ENCODE results near the gene C2CD2L.
"Not testable (repeated sequence)": the region's sequence is repeated elsewhere in the genome, so short reads cannot be mapped to it uniquely, and the experiment has no call there.

Gene C2CD2L

GRCh38 chr11:119106564-119107537, at the start of gene C2CD2L:
Gene C2CD2L (plus strand): TSS chr11:119107344. CDS start chr11:119107742, 398 bp downstream.
- Histone ChIP-seq H4K20me1 (peaks cover 18% of the 10 kb centered on the region; the same call in 1 of the 2 replicates), H3K4me1 (peaks cover 65% of the 10 kb centered on the region), H3K4me3 (peak within 1 kb of the TSS; percentile 91), H3K27ac (peak within 1 kb of the TSS; percentile 63), H3K9me3 (no peaks in the 10 kb centered on the region), H3K9ac (peak within 1 kb of the TSS; percentile 88), H3K4me2 (peak within 1 kb of the TSS; percentile 99), H3K27me3 (no peaks in the 10 kb centered on the region), H3K36me3 (peaks cover 23% of the 10 kb centered on the region)
- TF ChIP-seq Cebpa-rat (IDR thresholded peaks at IDR 0.05) = no peak

- H4K20me1 ChIP-seq = peaks cover 24% of the 10 kb centered on the region; the same call in 1 of the 2 replicates
- peaks cover 17% of the 10 kb centered on the region for H3K36me3 ChIP-seq
- H3K4me3 ChIP-seq, H3K27ac ChIP-seq, H3K9me3 ChIP-seq, H3K4me2 ChIP-seq, H3K9ac ChIP-seq, H3K27me3 ChIP-seq: not testable (repeated sequence)
- peaks cover 20% of the 10 kb centered on the region for H3K4me1 ChIP-seq
Measured at GRCh38 chr11:119059128-119059527, 48.0 kb upstream of the C2CD2L start.

- TF ChIP-seq Cebpa-rat (IDR thresholded peaks at IDR 0.05) = no peak
- Histone ChIP-seq H3K27ac (no peak overlapping the region), H3K27me3 (no peaks in the 10 kb centered on the region), H3K36me3 (peaks cover 3% of the 10 kb centered on the region; the same call in 1 of the 2 replicates), H4K20me1 (peaks cover 2% of the 10 kb centered on the region; the same call in 1 of the 2 replicates), H3K4me3 (no peak overlapping the region), H3K9me3 (no peaks in the 10 kb centered on the region), H3K4me1 (peaks cover 27% of the 10 kb centered on the region), H3K4me2 (no peak overlapping the region), H3K9ac (no peak overlapping the region)
Measured at GRCh38 chr11:119061256-119061655, 45.9 kb upstream of the C2CD2L start.

- H3K9me3 ChIP-seq = no peaks in the 10 kb centered on the region
- H3K27ac ChIP-seq = no peak overlapping the region
- peaks cover 34% of the 10 kb centered on the region for H3K4me1 ChIP-seq
- TF ChIP-seq Cebpa-rat (IDR thresholded peaks at IDR 0.05) = no peak
- H3K27me3 ChIP-seq = no peaks in the 10 kb centered on the region
- H4K20me1 ChIP-seq = no peaks in the 10 kb centered on the region
- no peak overlapping the region for H3K4me3 ChIP-seq
- H3K9ac ChIP-seq = no peak overlapping the region
- peaks cover 3% of the 10 kb centered on the region; the same call in 1 of the 2 replicates for H3K36me3 ChIP-seq
- no peak overlapping the region for H3K4me2 ChIP-seq
Measured at GRCh38 chr11:119062779-119063178, 44.4 kb upstream of the C2CD2L start.

GRCh38 chr11:119065369-119065768, 41.8 kb upstream of the C2CD2L start:
- H3K4me2 ChIP-seq = 0 out of 2 replicates have a peak overlapping the region, but pooled peaks have one; percentile 96

GRCh38 chr11:119067371-119068222, 39.5 kb upstream of the C2CD2L start, which contains the start of gene VPS11:
Gene VPS11 (plus strand): TSS chr11:119067818. CDS start chr11:119067824, 6 bp downstream.
- peaks cover 44% of the 10 kb centered on the region for H3K4me1 ChIP-seq
- H3K36me3 ChIP-seq = peaks cover 33% of the 10 kb centered on the region
- no peak for TF ChIP-seq Cebpa-rat (IDR thresholded peaks at IDR 0.05)
- H3K9ac ChIP-seq = peak within 1 kb of the TSS; percentile 92
- peak within 1 kb of the TSS; percentile 96 for H3K4me2 ChIP-seq
- H3K4me3 ChIP-seq = peak within 1 kb of the TSS; percentile 94
- H4K20me1 ChIP-seq = no peaks in the 10 kb centered on the region
- H3K27ac ChIP-seq = peak within 1 kb of the TSS; percentile 86
- H3K27me3 ChIP-seq = no peaks in the 10 kb centered on the region
- no peaks in the 10 kb centered on the region for H3K9me3 ChIP-seq

More at GRCh38 chr11:119065369-119065768, 41.8 kb upstream of the C2CD2L start:
- Histone ChIP-seq H3K9me3 (no peaks in the 10 kb centered on the region), H4K20me1 (no peaks in the 10 kb centered on the region), H3K9ac (no peak overlapping the region), H3K27me3 (no peaks in the 10 kb centered on the region), H3K4me3 (no peak overlapping the region), H3K27ac (no peak overlapping the region), H3K36me3 (peaks cover 12% of the 10 kb centered on the region), H3K4me1 (peaks cover 44% of the 10 kb centered on the region)
- no peak for TF ChIP-seq Cebpa-rat (IDR thresholded peaks at IDR 0.05)

- peaks cover 99% of the 10 kb centered on the region for H3K36me3 ChIP-seq
- no peaks in the 10 kb centered on the region for H4K20me1 ChIP-seq
- H3K27ac ChIP-seq = no peak overlapping the region
- no peaks in the 10 kb centered on the region for H3K4me1 ChIP-seq
- H3K4me3 ChIP-seq = no peak overlapping the region
- no peak overlapping the region for H3K9ac ChIP-seq
- no peak for TF ChIP-seq Cebpa-rat (IDR thresholded peaks at IDR 0.05)
- no peaks in the 10 kb centered on the region for H3K9me3 ChIP-seq
- H3K27me3 ChIP-seq = no peaks in the 10 kb centered on the region
- no peak overlapping the region for H3K4me2 ChIP-seq
Measured at GRCh38 chr11:119077839-119078238, 29.3 kb upstream of the C2CD2L start.

GRCh38 chr11:119078675-119079420, 28.3 kb upstream of the C2CD2L start:
- Histone ChIP-seq H3K4me3 (no peak overlapping the region), H3K9me3 (no peaks in the 10 kb centered on the region), H3K9ac (no peak overlapping the region), H3K27ac (no peak overlapping the region), H4K20me1 (no peaks in the 10 kb centered on the region), H3K4me2 (no peak overlapping the region), H3K36me3 (peaks cover 89% of the 10 kb centered on the region), H3K4me1 (no peaks in the 10 kb centered on the region), H3K27me3 (no peaks in the 10 kb centered on the region)
- no peak for TF ChIP-seq Cebpa-rat (IDR thresholded peaks at IDR 0.05)

GRCh38 chr11:119081682-119082260, 25.4 kb upstream of the C2CD2L start:
- Histone ChIP-seq H3K9me3 (no peaks in the 10 kb centered on the region), H3K27me3 (no peaks in the 10 kb centered on the region), H3K36me3 (peaks cover 60% of the 10 kb centered on the region), H4K20me1 (no peaks in the 10 kb centered on the region), H3K27ac (no peak overlapping the region), H3K4me2 (no peak overlapping the region), H3K4me3 (no peak overlapping the region), H3K4me1 (peaks cover 20% of the 10 kb centered on the region), H3K9ac (no peak overlapping the region)
- no peak for TF ChIP-seq Cebpa-rat (IDR thresholded peaks at IDR 0.05)

All from BLaER1 (cell line).